ENCODE data around the gene NSD2. TPM values are rescaled to one million over a fixed set of nuclear protein-coding genes. Genes with fewer than 3 reads are reported as not detected.
"Not testable (repeated sequence)": the region's sequence is repeated elsewhere in the genome, so short reads cannot be mapped to it uniquely, and the experiment has no call there.

Gene NSD2
- total RNA-seq, 1 donor from 2014 or later = 44.6 TPM

DNA sequence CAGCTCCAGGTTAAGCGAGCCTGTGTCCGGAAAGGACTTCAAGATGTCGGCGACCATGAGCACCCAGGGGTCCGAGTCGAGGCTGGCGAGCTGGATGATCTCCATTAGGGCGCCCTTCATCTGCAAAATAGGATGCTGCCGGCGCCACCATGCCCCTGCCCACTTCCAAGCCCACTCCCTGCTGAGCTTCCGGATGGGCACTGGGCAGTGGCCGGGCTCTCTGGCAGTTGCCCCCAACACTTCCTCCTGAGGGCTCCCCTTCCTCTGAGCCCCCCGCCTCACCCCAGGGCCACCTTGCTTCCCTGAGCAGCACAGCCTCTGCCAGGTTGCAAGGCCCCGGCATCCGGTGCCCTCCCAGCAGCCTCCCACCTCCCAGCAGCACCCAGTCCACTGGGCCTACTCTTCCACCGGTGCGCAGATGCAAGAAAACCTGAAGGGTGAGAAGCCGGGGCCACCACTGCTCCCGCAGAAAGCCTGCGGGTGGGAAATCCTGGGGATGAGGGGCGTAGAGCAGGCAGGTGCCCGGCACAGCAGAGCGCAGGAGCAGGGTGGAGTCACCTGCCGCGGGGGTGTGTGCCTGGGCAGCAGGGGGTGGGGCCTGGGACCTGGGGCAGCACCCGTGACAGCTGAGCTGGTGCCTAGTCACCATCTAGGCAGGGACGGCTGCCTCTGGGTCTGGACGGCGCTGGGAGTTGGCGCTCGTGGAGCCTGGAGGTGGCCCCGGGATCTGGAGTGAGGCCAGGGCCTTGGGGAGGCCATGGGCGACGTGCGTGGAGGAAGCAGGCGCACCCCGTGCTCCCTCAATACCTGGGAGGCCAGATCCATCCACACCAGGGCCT is 120.6 kb downstream of the NSD2 start:
- H3K27ac Mint-ChIP-seq = no peak overlapping the region
- DNase-seq = no peak
- TF ChIP-seq, protein P1, sequence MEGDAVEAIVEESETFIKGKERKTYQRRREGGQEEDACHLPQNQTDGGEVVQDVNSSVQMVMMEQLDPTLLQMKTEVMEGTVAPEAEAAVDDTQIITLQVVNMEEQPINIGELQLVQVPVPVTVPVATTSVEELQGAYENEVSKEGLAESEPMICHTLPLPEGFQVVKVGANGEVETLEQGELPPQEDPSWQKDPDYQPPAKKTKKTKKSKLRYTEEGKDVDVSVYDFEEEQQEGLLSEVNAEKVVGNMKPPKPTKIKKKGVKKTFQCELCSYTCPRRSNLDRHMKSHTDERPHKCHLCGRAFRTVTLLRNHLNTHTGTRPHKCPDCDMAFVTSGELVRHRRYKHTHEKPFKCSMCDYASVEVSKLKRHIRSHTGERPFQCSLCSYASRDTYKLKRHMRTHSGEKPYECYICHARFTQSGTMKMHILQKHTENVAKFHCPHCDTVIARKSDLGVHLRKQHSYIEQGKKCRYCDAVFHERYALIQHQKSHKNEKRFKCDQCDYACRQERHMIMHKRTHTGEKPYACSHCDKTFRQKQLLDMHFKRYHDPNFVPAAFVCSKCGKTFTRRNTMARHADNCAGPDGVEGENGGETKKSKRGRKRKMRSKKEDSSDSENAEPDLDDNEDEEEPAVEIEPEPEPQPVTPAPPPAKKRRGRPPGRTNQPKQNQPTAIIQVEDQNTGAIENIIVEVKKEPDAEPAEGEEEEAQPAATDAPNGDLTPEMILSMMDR (IDR thresholded peaks at IDR 0.05) = no peak
- ATAC-seq (ENCODE audit: low read depth) = no peak
- H3K4me1 Mint-ChIP-seq = peaks cover 11% of the 10 kb centered on the region
- H3K36me3 Mint-ChIP-seq (ENCODE audit: low read depth) = peaks cover 53% of the 10 kb centered on the region
- H3K27me3 Mint-ChIP-seq = no peaks in the 10 kb centered on the region
- POLR2A ChIA-PET = no interaction called here
- no peak overlapping the region for H3K4me3 Mint-ChIP-seq
- CTCF ChIA-PET = no interaction called here
- peaks cover 8% of the 10 kb centered on the region for H3K9me3 Mint-ChIP-seq
- intact Hi-C loops (cut with micrococcal nuclease) = no loop called here

DNA sequence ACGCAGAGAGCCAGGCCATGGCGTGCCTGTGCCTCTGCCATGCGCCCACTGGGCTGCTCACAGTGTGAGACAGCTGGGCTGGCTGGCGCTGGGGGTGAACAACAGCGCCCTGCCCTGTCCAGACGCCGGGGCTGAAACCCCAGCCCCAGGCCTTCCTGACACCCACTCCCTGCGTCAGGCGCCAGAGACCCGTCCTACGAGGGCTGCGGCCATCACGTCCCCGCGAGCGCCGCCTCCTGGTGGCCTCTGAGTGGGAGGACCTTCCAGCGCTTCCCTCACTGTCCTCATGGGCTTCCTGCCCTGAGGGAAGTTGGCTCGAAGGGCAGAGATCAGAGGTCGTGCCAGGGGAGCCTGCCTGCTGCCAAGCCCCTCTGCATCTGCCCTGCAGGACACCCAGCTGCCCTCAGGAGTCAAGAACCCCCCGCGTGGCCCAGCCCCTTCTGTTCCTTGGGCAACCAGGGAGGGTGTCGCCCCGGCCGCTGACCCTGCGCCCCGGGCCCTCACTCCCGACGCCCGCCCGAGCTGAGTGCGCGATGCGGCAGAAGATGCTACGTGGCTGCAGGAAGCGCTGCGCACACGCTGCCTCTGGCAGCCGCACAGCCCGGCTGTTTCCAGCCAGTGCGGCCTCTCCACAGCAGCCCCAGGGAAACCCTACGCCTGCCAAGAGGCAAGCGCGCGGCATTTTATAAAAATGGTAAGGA is 121.4 kb downstream of the NSD2 start:
- Mint-ChIP-seq H3K9me3 (peaks cover 11% of the 10 kb centered on the region), H3K4me1 (peaks cover 13% of the 10 kb centered on the region), H3K27me3 (no peaks in the 10 kb centered on the region), H3K36me3 (ENCODE audit: low read depth) (peaks cover 56% of the 10 kb centered on the region), H3K4me3 (no peak overlapping the region), H3K27ac (no peak overlapping the region)
- ChIA-PET CTCF (no interaction called here), POLR2A (no interaction called here)
- TF ChIP-seq, protein P1 (IDR thresholded peaks at IDR 0.05) = no peak
- intact Hi-C loops (cut with micrococcal nuclease) = no loop called here
- ATAC-seq (ENCODE audit: low read depth) (no peak), DNase-seq (no peak)

DNA sequence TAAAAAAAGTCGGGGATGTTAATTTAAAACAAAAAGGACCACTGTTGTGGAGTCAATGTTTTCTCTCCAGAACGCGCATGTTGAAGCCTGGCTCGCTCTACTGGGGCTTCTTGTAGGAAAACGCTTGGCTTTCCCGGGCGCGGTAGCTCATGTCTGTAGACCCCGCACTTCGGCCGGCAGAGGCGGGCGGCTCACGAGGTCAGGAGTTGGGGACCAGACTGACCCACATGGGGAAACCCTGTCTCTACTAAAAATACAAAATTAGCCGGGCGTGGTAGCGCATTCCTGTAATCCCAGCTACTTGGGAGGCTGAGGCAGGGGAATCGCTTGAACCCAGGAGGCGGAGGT is 122.0 kb downstream of the NSD2 start:
- Mint-ChIP-seq H3K4me1 (peaks cover 15% of the 10 kb centered on the region), H3K27me3 (no peaks in the 10 kb centered on the region), H3K4me3 (no peak overlapping the region), H3K27ac (no peak overlapping the region), H3K9me3 (peaks cover 14% of the 10 kb centered on the region), H3K36me3 (ENCODE audit: low read depth) (peaks cover 56% of the 10 kb centered on the region)
- POLR2A ChIA-PET = no interaction called here
- DNase-seq = no peak
- TF ChIP-seq, protein P1 (IDR thresholded peaks at IDR 0.05) = no peak
- CTCF ChIA-PET = no interaction called here
- intact Hi-C loops (cut with micrococcal nuclease) = no loop called here
- ATAC-seq (ENCODE audit: low read depth) = no peak

DNA sequence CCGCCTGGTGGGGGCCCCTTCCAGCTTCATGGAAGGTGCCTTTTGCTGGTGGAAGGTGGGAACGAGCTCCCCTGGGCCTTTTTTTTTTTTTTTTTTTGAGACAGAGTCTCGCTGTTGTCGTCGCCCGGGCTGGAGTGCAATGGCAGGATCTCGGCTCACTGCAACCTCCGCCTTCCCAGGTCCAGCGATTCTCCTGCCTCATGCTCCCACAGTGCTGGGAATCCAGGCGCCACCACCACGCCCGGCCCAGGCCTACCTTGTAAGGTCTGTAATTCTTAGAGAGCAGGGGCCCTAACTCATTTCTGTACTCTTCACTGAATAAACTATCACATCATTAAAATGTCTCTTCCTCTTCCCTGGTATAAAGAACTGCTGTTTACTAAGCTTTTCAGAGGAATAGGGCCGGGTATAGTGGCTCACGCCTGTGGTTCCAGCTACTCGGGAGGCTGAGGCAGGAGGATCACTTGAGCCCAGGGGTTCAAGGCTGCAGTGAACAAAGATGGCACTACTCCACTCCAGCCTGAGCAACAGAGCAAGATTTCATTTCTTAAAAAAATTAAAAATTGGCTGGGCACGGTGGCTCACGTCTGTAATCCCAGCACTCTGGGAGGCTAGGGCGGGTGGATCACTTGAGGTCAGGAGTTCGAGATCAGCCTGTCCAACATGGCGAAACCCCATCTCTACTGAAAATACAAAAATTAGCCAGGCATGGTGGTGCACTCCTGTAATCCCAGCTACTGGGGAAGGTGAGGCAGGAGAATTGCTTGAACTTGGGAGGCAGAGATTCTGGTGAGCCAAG is 122.7 kb downstream of the NSD2 start:
- H3K4me3 Mint-ChIP-seq; H3K27me3 Mint-ChIP-seq; POLR2A ChIA-PET; DNase-seq; H3K27ac Mint-ChIP-seq; ATAC-seq (ENCODE audit: low read depth); intact Hi-C loops (cut with micrococcal nuclease); CTCF ChIA-PET: not testable (repeated sequence)
- Mint-ChIP-seq H3K36me3 (ENCODE audit: low read depth) (peaks cover 57% of the 10 kb centered on the region), H3K9me3 (peaks cover 18% of the 10 kb centered on the region), H3K4me1 (peaks cover 21% of the 10 kb centered on the region)

DNA sequence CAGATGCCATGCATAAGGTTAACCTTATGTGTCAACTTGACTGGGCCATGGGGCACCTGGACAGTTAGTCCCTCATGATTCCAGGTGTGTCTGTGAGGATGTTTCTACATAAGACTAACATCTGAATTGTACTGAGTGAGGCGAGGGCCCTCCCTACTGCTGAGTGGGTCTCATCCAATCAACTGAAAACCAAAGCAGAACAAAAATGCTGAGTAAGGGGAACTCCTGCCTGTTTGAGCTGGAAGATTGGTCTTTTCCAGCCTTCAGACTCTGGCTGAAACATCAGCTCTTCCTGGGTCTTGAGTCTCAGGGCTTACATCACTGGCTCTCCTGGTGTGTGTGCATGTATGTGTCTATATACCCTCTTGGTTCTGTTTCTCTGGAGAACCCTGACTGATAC is 123.7 kb downstream of the NSD2 start:
- Mint-ChIP-seq H3K27me3 (no peaks in the 10 kb centered on the region), H3K9me3 (peaks cover 24% of the 10 kb centered on the region), H3K4me1 (peaks cover 24% of the 10 kb centered on the region), H3K27ac (no peak overlapping the region), H3K4me3 (no peak overlapping the region), H3K36me3 (ENCODE audit: low read depth) (peaks cover 59% of the 10 kb centered on the region)
- no peak for ATAC-seq (ENCODE audit: low read depth)
- ChIA-PET CTCF (no interaction called here), POLR2A (no interaction called here)
- TF ChIP-seq, protein P1 (IDR thresholded peaks at IDR 0.05) = no peak
- no peak for DNase-seq
- intact Hi-C loops (cut with micrococcal nuclease) = no loop called here
